GM12875 (cell line): ENCODE results near the gene AMBN.

Source experiments
- H3K4me3 ChIP-seq: one replicate; pipeline ENCODE4 v1.5.1; 2011; ENCODE audit warnings: low read depth, low read length, control low read depth
- CTCF ChIP-seq: IDR thresholded peaks from 2 replicates; pipeline ENCODE4 v1.5.1; 2011; ENCODE audit warnings: low read depth, mild to moderate bottlenecking, control low read depth, inconsistent platforms, low read length, moderate library complexity, borderline replicate concordance; ENCODE audit not compliant: insufficient read depth

Gene AMBN

DNA sequence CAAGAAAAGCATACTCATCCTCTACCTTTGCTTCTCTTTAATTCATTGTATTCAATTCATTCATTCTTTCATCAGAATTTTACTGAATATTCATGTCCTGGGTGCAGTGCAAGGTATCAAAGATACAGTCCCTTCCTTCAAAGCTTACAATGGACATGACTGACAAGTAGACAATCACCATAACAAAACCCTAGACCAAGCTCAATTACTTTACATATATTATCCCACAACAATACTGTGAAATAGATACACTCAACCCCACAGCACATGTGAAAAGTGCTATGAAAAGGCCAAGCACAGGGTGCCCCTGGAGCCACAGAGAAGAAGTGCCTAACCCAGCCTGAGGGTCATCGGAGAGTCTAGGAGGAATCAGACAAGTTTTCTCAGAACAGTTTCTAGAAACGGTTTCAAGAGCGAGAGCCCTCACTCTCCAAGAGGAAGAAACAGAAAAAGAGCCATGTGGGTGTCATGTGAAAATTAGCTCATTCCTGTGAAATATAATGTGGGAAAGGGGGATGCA, 15.3 kb downstream of the AMBN start:
- H3K4me3 ChIP-seq = no peak overlapping the region
- no peak for TF ChIP-seq CTCF

DNA sequence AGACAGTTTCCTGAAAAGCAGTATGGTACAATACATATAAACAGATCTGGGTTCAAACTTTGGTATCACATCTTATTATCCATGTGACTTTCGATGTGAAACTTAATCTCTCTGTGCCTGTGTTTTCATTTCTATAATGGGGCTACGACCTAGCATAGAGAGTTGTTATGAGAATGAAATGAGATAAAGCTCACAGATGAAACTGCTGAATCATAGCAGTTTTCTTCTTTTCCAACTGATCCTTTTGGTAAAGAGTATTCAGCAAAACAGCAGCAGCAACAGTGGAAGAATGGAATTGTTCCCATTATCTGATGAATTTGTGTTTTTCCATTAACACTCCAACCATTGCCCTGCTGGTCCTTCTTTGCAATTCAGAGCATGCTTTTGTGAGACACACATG, 16.3 kb downstream of the AMBN start:
- H3K4me3 ChIP-seq = no peak overlapping the region
- no peak for TF ChIP-seq CTCF

- no peak for TF ChIP-seq CTCF
- H3K4me3 ChIP-seq = no peak overlapping the region
Observed at GRCh38 chr4:70613306-70614183, 21.5 kb downstream of the AMBN start.

DNA sequence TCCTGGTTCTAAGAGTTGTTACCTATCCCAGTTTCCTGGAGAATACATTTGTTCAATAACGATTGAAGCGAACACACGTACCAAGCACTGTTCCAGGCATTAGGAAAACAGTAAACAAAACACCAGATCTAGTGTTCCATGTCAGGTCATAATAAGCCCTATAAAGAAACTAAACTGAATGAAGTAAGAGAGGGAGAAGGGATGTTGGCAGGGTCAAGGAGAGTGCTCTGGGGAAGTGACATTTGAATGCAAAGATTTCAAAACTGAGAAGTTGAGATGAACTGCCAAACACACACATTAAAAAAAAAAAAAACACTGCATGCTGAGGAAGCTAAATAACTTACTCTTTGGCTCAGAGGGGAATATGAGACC, 22.1 kb downstream of the AMBN start:
- TF ChIP-seq CTCF = no peak
- no peak overlapping the region for H3K4me3 ChIP-seq

DNA sequence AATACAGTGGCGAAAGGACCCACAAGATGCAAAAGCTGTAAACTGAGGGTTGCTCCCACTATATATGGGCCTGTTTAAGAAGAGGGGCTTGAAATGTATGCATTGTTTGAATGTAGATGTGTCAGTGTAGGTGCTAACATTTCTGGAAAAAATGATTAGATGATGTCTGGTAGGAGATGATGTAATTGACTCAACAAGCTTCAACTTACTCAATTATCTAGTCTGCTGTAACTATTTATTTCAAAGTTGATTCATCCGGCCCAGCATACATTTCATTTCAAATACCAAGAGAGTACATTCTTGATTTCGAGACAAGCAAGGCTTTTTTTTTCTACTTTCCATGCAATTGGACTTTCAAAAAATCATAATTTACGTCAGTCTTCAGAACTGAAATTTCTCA, 27.2 kb downstream of the AMBN start:
- no peak overlapping the region for H3K4me3 ChIP-seq
- TF ChIP-seq CTCF = no peak

DNA sequence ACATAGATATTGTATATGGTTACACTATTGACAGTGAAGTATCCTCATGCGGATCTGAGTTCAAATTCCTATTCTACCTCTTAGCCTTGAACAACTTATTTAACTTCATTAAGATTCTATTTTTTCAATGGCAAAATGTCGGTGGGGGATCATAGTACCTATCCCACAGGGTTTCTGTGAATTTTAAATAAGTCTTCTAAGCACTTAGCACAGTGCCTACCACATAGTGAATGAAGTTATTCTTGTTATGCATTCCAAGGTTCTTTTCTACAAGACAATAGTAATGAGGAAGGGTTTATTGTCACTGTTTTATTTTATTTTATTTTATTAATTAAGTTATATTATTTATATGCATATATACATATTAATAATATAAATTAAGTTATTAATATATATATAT, 27.7 kb downstream of the AMBN start:
- TF ChIP-seq CTCF = no peak

DNA sequence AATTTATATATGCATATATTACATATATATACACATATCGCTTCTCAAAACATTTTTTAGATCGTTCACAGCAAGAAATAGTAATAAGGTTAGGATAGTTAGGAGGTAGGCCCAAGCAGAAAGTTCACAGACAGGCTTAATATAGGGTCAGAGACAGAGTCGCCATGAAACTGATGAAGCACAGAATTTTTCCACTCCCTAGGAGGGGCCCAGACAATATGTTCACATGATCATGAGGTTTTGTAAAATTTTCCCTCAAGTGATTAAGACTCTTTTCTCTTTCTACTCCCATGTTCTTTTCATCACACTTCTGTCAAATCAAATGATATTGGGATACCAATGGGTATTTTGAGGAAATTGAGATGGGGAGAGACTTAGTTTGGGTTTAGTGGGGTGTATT, 31.3 kb downstream of the AMBN start:
- no peak overlapping the region for H3K4me3 ChIP-seq
- no peak for TF ChIP-seq CTCF

More for the DNA sequence above, 27.7 kb downstream of the AMBN start:
- H3K4me3 ChIP-seq = no peak overlapping the region
